ENCODE data around the gene SLAMF7.

GRCh38 chr1:160755461-160755860 is 16.4 kb downstream of the SLAMF7 start:
- TF ChIP-seq CTCF (optimal IDR thresholded peaks at IDR 0.05 in 1 of 3, IDR thresholded peaks at IDR 0.05 in 1 of 3, conservative IDR thresholded peaks at IDR 0.05 in 1 of 3; ENCODE audit: extremely low read depth in 1 of 3, insufficient read depth in 2 of 3, low read length in 3 of 3): no peak
- no peak for TF ChIP-seq EZH2 (IDR thresholded peaks at IDR 0.05; ENCODE audit: low read length)
